CD4-positive, alpha-beta T cell treated with Interleukin-17A for 4 hours (primary cell): Measurements from ENCODE around the gene DDAH2.

Source experiments
- DNase-seq: peaks from one replicate; pipeline ENCODE4 v3.0.0-alpha.2; 2020; ENCODE audit warnings: mixed read lengths

DDAH2 gene

DNA sequence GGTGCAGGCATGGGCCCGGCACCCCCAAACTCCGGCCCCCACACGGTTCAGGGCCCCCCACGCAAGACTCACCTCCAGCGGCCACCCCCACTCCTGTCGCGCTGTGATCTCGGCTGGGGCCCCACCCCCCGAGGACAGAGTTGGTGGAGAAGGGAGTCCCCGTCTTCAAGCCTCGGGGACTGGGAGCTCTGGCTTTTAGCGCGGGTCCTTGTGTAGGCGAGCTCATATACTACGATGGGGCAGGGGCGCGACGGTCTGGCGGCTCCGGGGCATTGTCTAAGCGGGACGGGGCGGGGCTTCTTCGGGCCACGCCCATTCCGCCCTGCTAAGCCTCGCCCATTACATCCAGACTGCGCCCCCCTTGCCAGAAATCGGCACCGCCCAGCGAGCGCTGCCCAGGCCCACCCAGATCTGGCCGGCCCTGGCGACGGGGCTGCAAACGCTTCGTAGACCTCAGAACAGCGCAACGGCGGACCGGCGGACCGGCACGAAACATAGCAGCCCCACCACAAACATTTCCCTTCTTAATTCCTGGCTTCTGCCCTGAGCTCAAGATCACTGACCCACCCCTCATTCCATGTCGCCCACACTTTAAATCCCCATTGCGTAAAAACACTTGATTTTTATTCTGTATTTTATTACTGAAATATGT is 1.0 kb upstream of the DDAH2 start:
- peak; percentile 76 for DNase-seq

DNA sequence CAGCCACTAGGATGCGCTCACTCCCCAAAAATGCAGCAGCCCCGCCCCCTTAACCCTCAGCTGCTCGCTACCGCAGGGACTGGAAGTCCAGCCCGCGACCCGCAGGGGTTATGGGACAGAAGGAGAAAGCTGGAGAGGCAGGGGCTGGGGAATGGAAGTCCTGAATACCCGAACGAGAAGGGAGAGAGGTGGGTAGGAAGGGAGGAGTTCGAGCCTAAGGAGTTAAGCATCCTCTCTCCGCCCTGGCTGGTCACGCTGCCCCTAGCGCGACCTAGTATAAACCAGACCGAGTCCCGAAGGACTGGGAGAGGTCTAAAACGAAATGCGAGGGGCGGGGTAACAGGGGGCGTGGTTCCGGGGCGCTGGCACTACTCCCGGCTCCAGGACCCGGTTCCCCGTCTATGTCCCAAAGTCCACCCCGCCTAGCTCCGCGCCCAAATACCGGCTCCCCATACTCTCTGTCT is 448 bp upstream of the DDAH2 start:
- peak; percentile 90 for DNase-seq

DNA sequence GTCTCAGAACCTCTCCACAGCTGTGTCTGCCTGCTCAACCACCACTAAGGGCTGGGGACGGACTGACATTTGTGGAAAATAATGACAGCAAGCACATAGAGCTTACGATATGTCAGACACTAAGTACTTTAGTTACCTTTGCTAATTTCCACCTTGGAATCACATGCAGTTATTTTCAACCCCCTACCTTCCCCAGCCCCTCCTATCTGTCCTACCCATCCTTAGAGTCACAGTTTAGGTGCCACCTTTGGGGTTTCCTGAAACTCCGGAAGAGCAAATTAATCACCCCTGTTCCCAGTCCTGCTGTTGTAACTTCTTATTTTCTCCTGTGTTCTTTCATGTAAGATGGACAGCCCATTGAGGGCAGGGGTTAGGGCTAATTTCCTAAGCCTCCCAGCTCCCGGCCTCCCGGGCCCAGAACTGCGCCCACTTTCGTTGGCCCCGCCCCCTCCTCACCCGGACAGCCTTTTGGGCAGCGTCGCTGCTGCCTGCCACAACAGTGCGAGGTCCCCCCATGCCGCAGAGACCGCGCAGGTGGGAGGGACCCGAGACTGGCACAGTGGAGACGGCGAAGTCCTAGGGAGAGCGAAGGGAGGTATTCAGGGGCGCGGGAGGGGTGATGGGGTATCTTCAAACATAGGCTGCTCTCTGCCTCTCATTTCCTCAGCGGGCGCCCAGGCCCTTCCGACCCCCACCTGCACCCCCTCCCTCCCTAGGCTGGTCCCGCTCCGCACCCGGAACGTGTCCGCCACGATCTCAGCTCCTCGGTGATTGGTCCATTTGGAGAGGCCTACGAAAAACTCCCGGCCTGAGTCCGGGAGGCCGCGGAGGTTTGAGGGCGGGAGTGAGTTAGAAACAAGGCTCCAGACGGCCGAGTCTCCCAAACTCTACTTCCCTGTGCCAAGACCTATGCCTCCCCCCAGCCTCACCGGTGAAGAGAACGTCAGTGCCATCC is 1.1 kb downstream of the DDAH2 start:
- no peak for DNase-seq

DNA sequence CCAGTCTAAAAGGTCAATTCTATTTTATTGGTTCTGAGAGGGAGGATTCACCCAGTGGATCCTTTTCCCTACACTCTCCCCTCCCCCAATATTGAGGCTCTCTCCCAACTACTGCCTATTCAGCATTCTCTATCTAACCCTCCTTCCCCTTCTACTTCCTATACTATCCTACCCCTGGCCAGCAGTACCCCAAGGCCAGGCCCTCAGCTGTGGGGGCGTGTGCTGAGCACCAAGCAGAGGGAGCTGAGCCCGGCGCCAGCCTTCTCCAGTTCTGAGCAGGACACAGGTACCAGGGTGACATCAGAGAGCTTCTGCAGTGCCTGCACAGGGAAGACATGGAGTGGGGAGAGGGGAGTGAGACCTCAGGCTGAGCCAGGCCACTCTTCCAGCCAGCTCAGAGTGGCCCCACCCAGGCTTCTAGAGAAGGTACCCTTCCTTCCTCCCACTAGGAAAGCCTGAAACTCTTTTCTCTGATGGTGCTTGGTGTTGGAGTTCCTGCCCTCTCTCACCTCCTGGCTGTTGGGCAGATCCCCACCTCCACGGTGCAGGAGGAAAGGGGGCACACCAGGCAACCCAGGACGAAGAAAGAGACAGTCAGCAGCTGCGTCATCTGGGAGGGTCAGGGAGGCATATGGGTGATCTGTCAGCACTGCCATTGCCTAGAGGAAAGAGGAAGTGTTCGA is 1.9 kb downstream of the DDAH2 start:
- DNase-seq, result peak; percentile 53

DNA sequence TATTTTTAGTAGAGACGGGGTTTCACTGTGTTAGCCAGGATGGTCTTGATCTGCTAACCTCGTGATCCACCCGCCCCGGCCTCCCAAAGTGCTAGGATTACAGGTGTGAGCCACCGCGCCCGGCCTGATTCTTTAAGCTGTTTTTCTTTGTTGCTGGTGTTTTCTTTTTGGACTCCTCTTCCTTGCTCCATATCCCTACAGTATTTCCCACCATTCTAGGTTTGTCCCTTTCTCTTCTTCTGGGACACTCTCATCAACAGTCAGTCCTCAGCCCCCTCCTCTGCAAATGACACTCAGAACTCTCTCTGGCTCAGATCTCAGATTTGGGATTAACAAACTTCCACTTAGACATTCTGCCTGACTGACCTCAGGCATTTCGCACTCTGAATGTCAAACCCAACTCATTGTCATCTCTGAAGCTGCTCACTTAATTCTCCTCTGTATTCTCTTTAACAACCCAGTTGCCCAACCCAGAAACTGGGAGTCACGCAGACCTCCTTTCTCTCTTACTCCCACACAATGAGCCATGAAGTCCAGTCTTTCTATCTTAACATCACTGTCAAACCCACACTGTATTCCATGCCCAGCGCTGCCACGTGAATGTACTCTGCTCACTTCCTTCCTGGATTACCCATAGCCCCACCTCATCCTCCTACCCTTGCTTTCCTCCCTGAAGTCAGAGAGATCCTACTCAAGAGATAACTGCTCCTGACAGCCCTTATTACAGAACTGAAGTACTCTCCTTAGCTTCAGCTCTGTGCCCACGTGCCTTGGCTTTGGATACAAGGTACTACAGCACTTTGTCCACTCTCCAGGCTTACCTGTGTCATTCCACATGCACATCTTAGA is 3.4 kb downstream of the DDAH2 start:
- no peak for DNase-seq

DNA sequence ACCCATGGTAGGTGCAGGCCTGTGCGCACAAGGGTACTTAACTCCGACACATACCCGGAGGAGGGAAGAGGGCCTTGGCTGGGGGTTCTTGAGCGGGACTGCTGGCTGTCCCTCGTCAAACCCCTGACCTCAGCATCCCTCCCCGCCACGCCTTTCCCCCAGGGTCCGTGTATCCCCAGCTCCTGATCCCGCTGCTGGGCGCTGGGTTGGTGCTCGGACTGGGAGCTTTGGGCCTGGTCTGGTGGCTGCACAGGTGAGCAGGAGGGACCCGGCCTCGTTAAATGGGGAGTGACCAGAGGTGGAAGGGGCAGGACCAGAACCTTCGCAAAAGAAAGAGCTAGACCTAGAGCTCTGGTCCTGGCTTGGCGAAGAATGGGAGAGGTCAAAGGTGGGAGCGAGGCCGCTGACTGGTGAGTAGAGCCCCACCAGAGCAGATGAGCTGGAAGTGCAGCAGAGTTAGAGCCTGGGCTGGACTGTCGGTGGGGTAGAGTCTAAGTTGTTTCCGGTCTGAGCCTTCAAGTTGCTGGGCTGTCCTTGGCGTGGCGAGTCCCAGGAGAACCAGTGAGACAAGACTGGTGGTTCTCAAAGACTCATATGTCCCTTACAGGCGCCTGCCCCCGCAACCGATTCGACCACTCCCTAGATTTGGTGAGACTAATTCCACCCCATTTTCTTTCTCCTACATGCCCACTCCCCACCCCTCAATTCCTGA is 5.0 kb downstream of the DDAH2 start:
- no peak for DNase-seq

DNA sequence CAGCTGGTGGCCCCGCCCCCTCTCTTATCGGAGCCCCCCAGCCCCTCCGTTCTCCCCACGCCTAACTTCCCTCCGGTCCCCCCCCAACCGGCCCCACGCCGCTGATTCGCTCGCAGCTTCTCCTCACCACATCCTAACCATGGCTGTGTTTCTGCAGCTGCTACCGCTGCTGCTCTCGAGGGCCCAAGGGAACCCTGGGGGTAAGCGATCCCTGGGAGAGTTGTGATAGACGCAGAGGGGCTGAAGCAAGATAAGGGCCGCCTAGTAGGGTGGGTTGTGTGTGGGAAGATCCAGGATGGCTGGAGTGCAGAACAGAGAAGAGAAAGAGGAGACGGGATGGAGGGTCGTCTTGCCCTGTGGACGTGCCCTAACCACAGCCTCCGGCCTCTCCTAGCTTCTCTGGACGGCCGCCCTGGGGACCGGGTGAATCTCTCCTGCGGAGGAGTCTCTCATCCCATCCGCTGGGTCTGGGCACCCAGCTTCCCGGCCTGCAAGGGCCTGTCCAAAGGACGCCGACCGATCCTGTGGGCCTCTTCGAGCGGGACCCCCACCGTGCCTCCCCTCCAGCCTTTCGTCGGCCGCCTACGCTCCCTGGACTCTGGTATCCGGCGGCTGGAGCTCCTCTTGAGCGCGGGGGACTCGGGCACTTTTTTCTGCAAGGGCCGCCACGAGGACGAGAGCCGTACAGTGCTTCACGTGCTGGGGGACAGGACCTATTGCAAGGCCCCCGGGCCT is 5.7 kb downstream of the DDAH2 start, which contains the start of gene MPIG6B:
MPIG6B (plus strand) TSS at position 129 of the 735 bp plus-strand sequence; CDS start at position 140, 11 bp downstream.
- no peak for DNase-seq

DNA sequence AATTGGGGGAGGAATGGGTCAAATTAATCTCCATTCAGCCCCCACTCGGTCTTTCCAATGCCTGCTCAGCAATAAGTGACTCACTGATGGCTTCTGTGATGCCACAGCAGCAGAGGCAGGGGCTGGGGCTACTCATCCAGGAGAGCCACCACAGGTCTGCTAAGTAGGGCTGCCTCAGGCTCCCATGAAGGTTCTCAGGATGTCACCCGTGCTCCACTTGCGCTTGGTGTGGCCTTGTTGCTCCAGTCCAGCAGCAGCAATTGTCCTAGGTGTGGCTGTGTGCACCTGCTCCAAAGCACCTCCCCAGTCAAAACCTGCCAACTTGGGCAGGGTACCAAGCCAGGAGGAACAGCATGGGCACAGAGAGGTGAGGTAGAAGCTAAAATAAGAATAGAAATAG is 6.9 kb downstream of the DDAH2 start:
- DNase-seq, result no peak

DNA sequence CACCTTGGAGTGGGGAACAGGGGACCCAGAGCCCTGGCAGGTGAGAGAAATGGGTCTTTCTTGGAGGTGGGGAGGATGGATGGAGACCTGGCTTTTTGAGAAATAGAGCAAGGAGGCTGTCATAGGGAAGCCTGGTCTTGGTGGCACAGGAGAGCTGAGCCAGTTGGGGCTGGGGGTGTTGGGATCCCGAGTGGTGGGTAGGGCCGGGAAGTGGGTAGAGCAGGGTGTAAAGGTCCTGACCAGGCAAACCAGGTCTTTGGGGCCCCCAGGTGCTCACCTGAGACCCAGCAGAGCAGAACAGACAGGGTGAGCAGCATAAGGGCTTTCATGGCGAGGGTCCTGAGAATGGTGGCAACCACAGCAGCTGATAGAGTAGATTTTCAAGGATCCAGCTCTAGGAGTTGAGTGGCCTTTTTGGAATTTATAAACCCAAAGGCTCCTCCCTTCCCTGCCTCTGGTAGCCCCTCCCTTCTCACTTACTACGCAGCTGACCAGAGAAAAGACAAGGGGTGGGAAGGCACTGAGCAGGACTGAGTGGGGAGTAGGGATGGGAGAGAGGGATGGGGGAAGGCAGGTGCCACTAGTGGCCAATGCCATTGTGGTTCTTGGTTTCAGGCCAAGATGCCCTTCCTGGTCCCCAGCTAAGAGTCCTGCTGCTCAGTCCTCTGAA is 7.6 kb downstream of the DDAH2 start, which contains the start of gene LY6G6C:
LY6G6C (minus strand) TSS at position 396 of the 670 bp plus-strand sequence; CDS start at position 329, 67 bp downstream.
- no peak for DNase-seq

DNA sequence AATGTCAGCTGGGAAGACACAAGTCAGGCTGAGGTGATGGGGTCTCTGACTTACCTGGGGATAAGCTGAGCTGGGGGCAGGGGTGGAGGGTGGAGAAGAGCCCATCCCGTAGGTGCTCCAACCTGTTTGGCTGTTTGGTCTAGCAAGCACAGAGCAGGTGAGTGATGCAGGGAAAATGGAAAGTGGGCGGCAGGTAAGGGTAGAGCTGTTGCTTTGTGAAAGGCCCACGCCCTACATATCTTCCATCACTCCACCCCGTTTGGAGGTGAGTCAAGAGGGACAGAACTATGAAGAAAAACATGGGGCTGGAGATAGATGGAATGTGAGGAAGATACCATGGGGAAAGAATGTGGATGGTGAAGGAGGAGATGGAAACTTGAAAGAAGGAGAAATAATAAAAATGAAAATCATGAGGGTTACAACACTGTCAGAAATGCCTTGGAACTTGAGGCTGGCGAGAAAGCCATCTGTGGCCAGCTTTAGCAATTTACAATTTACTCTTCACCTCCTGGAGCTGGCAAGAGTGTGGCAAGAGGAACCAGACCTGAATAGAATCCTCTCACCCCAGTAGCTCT is 8.8 kb downstream of the DDAH2 start:
- DNase-seq, result no peak

DNA sequence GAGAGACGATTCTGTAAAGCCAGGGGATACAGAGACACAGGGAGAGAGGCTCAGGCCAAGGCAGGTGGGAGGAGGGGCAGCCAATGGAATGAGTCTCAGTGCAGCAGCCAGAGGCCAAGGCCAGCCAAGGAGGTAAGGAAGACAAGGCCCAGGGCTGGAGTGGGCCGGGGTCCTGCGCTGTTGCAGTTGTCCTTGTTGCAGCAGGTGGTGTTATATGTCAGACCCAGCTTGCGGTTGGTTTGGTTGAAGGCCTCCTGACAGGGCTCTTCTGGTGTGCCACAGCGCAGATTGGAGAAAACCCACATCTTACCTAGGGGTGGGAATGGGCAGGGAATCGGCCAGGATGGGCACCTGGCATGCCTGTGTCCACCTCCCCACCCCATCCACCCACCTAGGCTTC is 10.1 kb downstream of the DDAH2 start:
- DNase-seq, result no peak

DNA sequence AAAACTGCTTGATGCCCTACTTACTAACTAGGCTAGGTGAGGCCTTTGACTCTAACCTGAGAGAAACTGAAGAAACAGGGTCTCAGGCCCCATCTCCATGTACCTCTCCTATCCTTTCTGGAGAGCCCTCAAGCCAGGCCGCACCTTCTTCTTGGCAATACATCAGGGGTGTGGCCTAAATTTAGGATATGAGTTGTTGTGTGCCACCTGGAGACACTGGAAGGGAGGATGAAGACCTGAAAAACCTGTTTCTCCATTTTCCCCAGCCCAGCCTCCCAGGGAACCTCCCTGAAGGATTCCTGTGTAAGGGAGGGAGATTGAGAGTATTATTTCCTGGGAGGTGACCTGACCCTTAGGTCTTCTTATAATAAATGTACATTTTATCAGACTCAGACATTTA is 10.8 kb downstream of the DDAH2 start:
- no peak for DNase-seq

DNA sequence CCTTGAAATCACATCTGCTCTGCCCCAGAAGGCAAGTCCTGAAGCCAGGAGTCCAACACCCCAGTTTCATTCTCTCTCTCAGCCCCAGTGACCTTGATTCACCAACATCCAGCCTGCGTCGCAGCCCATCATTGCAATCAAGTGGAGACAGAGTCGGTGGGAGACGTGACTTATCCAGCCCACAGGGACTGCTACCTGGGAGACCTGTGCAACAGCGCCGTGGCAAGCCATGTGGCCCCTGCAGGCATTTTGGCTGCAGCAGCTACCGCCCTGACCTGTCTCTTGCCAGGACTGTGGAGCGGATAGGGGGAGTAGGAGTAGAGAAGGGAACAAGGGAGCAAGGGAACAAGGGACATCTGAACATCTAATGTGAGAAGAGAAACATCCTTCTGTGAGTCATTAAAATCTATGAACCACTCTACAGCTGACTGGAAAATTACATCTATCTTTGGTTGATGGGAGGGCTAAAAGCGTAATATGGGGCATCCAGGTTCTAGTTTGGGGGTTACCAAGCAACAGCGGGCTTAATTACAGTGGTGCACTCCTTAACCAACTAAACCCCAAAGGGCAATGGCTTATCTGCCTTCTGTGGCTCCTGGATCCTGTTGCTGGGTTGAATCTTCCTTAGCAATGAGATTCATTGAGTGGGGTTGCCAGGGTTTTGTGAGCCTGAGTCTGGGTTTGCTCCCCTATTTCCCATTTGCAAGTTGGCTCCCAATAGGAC is 11.4 kb downstream of the DDAH2 start:
- no peak for DNase-seq

DNA sequence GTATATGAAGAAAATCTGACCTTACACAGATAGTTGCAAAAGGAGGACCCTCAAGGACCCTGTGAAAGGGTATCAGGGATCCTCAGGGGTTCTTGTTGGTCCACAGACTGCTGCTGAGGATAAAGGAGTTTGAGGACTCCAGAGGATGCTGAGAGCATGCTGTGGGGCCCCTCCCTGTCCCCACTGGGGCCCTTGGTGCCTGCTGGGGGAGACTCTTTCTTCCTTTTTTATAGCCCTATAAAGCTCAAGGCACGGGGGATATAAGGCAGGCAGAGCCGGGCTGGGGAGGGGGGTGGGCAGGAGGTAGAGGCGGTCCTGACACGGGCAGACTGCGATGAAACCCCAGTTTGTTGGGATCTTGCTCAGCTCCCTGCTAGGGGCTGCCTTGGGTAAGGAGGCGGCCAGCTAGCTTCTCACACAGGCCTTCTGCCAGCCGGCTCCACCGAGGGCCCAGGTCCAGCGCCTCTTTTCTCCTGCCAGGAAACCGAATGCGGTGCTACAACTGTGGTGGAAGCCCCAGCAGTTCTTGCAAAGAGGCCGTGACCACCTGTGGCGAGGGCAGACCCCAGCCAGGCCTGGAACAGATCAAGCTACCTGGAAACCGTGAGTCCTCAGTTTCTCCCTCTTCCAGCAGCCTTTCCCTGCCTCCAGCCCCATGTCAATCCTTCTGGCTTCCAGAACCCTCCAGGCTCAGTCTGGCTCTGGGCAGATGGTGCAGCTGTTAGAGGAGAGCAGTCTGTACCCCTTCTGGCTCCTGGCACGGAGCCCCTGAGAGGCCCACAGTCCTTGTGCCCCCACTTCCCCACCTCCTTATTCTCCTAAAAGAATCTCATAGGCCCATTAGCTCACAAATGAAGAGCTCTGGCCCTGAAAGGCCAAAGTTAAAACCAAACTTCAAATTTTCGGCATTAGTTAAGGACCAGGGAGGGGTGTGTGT is 13.8 kb downstream of the DDAH2 start, which contains the start of gene LY6G6D:
LY6G6D (plus strand) TSS at position 327 of the 937 bp plus-strand sequence; CDS start at position 335, 8 bp downstream.
- DNase-seq, result no peak

DNA sequence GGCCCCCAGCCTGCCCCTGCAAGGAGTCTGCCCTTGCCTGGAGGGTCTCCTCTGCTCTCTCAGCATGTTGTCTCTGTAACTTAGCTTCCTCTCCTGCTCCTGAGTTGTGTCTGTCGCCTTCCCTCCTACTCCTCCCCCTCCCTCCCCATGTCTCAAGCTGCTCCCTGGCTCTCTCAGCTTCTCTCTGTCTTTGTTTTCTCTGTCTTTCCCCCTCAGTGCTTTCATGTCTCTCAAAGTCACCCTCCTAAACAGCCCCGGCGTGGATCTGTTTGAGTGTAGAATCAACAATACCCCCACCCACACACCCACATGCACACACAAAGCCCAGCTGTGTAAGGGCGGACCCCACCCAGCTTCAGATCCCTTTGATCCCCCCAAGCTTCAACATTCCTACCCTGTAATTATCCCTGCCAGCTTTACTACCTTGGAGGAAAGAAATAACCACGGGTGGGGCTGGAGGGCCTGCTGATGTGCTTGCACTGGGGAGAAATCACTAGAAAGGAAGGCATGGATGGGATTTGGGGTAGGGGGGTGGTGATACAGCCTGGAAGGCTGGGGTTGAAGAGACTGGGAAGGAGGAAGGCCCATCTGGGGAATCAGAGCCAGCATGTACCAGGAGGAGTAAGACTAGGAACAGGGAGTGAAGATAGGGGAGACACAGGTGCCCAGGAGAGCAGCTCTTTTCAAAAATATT is 15.0 kb downstream of the DDAH2 start:
- DNase-seq, result no peak

DNA sequence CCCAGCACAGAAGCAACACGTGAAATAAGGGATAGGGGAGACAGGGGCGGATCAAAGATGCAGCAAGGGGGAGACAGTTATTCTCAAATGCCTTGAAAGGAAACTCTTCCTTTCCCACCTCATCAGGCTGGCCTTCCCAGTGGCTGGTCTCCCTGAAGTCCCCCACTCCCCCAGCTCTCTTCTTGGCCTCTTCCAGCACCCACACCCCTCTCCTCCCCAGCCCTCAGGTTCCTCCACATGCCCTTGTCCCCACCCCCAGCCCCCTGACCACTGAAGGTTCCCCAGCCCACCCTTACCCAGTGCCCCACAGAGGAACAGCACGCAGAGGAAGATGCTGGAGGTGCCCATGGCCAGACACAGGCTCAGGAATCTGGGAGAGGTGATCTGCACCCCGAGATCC is 15.6 kb downstream of the DDAH2 start:
- no peak for DNase-seq

DNA sequence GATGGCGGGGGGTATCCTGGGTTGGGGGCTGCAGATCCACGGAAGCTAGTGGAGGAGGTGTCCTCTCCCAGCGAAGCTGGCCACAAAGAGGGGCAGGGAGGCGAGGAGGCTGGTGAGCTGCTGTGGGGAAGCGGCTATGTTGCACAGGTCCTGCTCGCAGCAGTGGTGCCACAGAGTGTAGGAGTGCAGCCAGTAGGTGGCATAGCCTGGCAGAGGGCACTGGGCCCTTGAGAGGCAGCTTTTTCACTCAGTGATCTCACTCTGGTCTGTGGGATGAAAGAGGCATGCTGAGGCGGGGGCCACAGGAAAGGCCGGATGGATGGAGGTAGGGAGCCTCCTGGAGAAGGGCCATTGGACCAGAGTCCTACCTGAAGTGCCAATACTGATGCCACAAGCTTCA is 16.8 kb downstream of the DDAH2 start:
- DNase-seq, result peak; percentile 49
